Gastrocnemius medialis (tissue), 4 donors: ENCODE data around the gene PTPRE. TPM values are rescaled to one million over a fixed set of nuclear protein-coding genes. Genes with fewer than 3 reads are reported as not detected.

Experiments used
- ATAC-seq, 2 donors: fragments of 150-250 bp; one replicate each; pipeline ENCODE4 v1.9.1; 2016
- DNase-seq, 2 donors: peaks; one replicate each; pipeline ENCODE4 v3.0.0-alpha.2; 2019
- H3K27ac ChIP-seq, 4 donors: fragments of 200-600 bp; sonication (generic); 1 replicate in 1 of 4; 2 replicates in 3 of 4; pipeline ENCODE4 v1.5.1; 2016 to 2018; ENCODE audit warnings: mild to moderate bottlenecking in 2 of 4, moderate library complexity in 1 of 4
- H3K27me3 ChIP-seq, 3 donors: fragments of 200-600 bp; sonication (generic) in 2 of 3; 1 replicate in 1 of 3; 2 replicates in 2 of 3; pipeline versions ENCODE4 v1.5.1 to v1.6.0; 2016 to 2019; ENCODE audit warnings: mild to moderate bottlenecking in 1 of 3, moderate library complexity in 1 of 3
- H3K36me3 ChIP-seq, 2 donors: fragments of 200-600 bp; sonication (generic) in 1 of 2; one replicate each; pipeline ENCODE4 v1.5.1; 2017 to 2018
- H3K4me1 ChIP-seq, 2 donors: fragments of 200-600 bp; sonication (generic) in 1 of 2; one replicate each; pipeline ENCODE4 v1.5.1; 2016 to 2017; ENCODE audit warnings: mild to moderate bottlenecking in 2 of 2
- H3K4me3 ChIP-seq, 4 donors: fragments of 200-600 bp; sonication (generic) in 3 of 4; 1 replicate in 1 of 4; 2 replicates in 3 of 4; pipeline ENCODE4 v1.5.1; 2016 to 2019; ENCODE audit warnings: mild to moderate bottlenecking in 2 of 4
- H3K9me3 ChIP-seq, 3 donors: fragments of 200-600 bp; sonication (generic) in 2 of 3; 1 replicate in 1 of 3; 2 replicates in 2 of 3; pipeline ENCODE4 v1.5.1; 2016 to 2019
- POLR2A ChIP-seq, 2 donors: fragments of 450-650 bp; IDR thresholded peaks; one replicate each; pipeline ENCODE4 v1.6.1; 2017; ENCODE audit warnings: antibody characterized with exemption in 2 of 2, mild to moderate bottlenecking in 2 of 2, moderate library complexity in 2 of 2
- in situ Hi-C, 4 donors: fragments of 200-750 bp; cut with MboI; loops; one replicate each; pipeline versions ENCODE4 v1.15.0 to v1.8.0; 2017; ENCODE audit warnings: low sequenced_read_pairs in 4 of 4
- intact Hi-C: fragments of 100-400 bp; cut with DNase I; formaldehyde crosslinking; loops from one replicate; pipeline ENCODE4 v1.15.1; 2023; ENCODE audit warnings: low total_unique reads
- total RNA-seq, 4 donors: library from RNA; depleted of rRNA; stranded (reverse); fragments of >200 nt; gene quantifications; one replicate each; pipeline versions ENCODE4 v1.1.0 to v1.2.3, GENCODE V29; 2016
- TF ChIP-seq, protein P1 (sequence below), 5 experiments: fragments of 450-650 bp in 3 of 5; fragments of 200-600 bp in 2 of 5; sonication (generic) in 2 of 5; IDR thresholded peaks in 4 of 5; conservative IDR thresholded peaks in 1 of 5; 1 replicate in 4 of 5; 2 replicates in 1 of 5; pipeline ENCODE4 v1.5.1; 2016 to 2019; ENCODE audit warnings: antibody characterized with exemption in 5 of 5, mild to moderate bottlenecking in 3 of 5, moderate library complexity in 3 of 5

The PTPRE gene
- total RNA-seq, 4 donors from 2014 or later = 0.97 to 2.2 (median 1.6) TPM

DNA sequence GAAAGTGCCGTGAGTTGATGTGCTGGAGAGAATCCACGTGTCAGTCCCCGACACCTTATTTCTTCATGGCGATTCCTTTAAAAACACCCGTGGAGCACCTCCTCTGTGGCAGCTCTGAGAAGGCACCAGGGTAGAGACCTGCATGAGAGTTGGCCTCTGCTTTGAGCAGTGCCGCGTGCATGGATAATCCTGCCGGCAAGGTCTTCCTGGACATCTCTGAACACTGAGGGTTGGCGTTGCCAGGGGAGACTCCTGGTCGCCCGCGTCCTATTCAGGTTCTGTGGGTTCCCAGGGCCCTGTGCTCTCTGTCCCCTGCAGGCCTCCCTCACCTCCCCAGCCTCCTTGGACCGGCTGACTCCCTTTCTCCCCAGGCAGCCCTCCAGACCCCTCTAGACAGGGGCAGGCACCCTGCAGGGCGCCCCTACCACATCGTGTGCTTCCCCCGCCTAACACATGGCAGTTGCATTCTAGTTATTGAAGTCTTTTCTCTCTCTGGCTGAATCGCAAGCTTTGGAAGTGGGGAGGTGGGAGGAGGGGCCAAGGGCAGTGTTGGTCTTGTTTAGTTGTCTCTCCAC lies 123.7 kb downstream of the PTPRE start:
- in situ Hi-C loops (no loop called here), intact Hi-C loops (loop anchor here (5.0 kb wide), 1 partner anchor 42 kb away; no protein-coding TSS in a partner anchor)
- TF ChIP-seq, protein P1, sequence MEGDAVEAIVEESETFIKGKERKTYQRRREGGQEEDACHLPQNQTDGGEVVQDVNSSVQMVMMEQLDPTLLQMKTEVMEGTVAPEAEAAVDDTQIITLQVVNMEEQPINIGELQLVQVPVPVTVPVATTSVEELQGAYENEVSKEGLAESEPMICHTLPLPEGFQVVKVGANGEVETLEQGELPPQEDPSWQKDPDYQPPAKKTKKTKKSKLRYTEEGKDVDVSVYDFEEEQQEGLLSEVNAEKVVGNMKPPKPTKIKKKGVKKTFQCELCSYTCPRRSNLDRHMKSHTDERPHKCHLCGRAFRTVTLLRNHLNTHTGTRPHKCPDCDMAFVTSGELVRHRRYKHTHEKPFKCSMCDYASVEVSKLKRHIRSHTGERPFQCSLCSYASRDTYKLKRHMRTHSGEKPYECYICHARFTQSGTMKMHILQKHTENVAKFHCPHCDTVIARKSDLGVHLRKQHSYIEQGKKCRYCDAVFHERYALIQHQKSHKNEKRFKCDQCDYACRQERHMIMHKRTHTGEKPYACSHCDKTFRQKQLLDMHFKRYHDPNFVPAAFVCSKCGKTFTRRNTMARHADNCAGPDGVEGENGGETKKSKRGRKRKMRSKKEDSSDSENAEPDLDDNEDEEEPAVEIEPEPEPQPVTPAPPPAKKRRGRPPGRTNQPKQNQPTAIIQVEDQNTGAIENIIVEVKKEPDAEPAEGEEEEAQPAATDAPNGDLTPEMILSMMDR (IDR thresholded peaks at IDR 0.05 in 4 of 5, conservative IDR thresholded peaks at IDR 0.05 in 1 of 5) = no peak
- TF ChIP-seq POLR2A (IDR thresholded peaks at IDR 0.05) = no peak

DNA sequence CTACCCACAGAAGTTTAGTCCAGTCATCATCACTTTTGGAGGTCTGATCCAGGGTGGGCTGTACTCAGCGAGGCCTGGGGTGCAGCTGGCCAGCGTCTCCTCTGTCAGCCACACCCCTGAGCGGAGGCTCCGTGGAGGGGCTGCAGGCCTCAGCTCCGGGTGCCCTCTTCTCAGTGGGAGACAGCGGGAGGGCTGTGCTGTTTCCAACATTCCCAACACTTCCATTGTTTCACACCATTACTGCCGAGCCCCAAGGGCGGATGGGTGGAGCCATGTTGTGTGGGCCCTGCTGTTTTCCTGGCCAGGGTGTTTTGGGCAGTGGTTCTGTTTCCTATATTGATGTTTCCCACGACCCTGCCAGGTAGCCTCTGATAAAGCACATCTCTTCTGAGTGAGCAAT lies 124.3 kb downstream of the PTPRE start:
- in situ Hi-C loops = no loop called here
- no peaks in the 10 kb centered on the region for H3K27me3 ChIP-seq
- no peak for ATAC-seq
- no peaks in the 10 kb centered on the region for H3K4me1 ChIP-seq
- TF ChIP-seq, protein P1 (IDR thresholded peaks at IDR 0.05 in 4 of 5, conservative IDR thresholded peaks at IDR 0.05 in 1 of 5) = no peak
- TF ChIP-seq POLR2A (IDR thresholded peaks at IDR 0.05) = no peak
- DNase-seq = no peak
- H3K9me3 ChIP-seq = no peaks in the 10 kb centered on the region
- H3K4me3 ChIP-seq = no peak overlapping the region
- no peak overlapping the region for H3K27ac ChIP-seq
- intact Hi-C loops = loop anchor here (5.0 kb wide), 1 partner anchor 41 kb away; no protein-coding TSS in a partner anchor
- H3K36me3 ChIP-seq = no peaks in the 10 kb centered on the region

More for the DNA sequence above, 123.7 kb downstream of the PTPRE start:
- no peak for ATAC-seq
- no peak for DNase-seq
- Histone ChIP-seq H3K4me3 (no peak overlapping the region), H3K36me3 (no peaks in the 10 kb centered on the region), H3K9me3 (no peaks in the 10 kb centered on the region), H3K27me3 (no peaks in the 10 kb centered on the region), H3K27ac (no peak overlapping the region), H3K4me1 (no peaks in the 10 kb centered on the region)

DNA sequence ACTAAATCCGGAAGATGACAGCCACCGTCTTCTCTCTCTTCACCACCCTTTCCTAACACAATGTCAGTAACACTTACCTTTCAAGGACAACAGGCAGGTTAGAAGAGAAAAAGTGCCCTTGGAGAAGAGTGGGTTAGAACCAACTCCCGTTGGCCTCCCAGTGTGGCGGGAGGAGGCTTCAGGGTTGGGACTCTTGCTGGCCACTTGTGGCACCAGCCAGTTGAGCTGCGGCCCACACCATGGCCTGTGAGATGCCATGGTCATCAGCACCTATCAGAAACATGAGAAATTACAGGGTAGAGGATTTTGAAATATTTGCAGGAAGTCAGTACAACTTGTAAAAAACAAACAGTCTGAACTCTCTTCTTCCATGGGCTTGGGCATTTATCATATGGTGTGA lies 125.6 kb downstream of the PTPRE start:
- no peak for ATAC-seq
- no peak overlapping the region for H3K4me3 ChIP-seq
- no peaks in the 10 kb centered on the region for H3K36me3 ChIP-seq
- no peaks in the 10 kb centered on the region for H3K4me1 ChIP-seq
- H3K27me3 ChIP-seq = no peaks in the 10 kb centered on the region
- no peak for DNase-seq
- H3K27ac ChIP-seq = no peak overlapping the region
- TF ChIP-seq, protein P1 (IDR thresholded peaks at IDR 0.05 in 4 of 5, conservative IDR thresholded peaks at IDR 0.05 in 1 of 5) = no peak
- intact Hi-C loops = loop anchor here (5.0 kb wide), 1 partner anchor 40 kb away; no protein-coding TSS in a partner anchor
- no peaks in the 10 kb centered on the region for H3K9me3 ChIP-seq
- in situ Hi-C loops = no loop called here

DNA sequence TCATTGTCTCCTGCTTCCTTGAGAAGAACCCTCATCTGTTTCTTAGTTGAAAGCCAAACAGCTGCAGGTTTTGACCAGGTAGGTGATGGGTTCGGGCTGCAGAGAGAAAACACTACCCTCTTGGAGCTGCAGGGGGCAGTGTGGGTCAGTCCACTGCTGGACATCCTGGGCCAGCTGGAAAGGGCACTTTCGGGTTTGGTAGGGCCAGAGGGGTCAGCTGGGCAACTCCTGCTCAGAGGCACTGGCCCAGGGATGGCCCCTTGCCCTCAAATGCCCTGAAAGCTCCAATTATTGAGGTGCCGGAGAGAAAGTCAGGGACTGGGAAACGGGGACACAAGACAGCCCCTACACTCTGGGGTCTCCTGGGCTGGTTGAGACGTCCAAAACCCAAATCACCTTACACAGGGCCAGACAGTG lies 128.7 kb downstream of the PTPRE start:
- H3K4me1 ChIP-seq = no peaks in the 10 kb centered on the region
- no peak overlapping the region for H3K4me3 ChIP-seq
- ATAC-seq (no peak), DNase-seq (no peak)
- intact Hi-C loops (no loop called here), in situ Hi-C loops (no loop called here)
- no peaks in the 10 kb centered on the region for H3K27me3 ChIP-seq
- H3K9me3 ChIP-seq = no peaks in the 10 kb centered on the region
- TF ChIP-seq, protein P1 (IDR thresholded peaks at IDR 0.05 in 4 of 5, conservative IDR thresholded peaks at IDR 0.05 in 1 of 5) = peak in 4 of 5 experiments; percentile 43 to 57 (median 52)
- TF ChIP-seq POLR2A (IDR thresholded peaks at IDR 0.05) = no peak
- no peak overlapping the region for H3K27ac ChIP-seq
- no peaks in the 10 kb centered on the region for H3K36me3 ChIP-seq
